AG08396 (cell line): ENCODE results near the gene OR51B4.
"Not testable (repeated sequence)": the region's sequence is repeated elsewhere in the genome, so short reads cannot be mapped to it uniquely, and the experiment has no call there.

ENCODE experiments used
- DNase-seq: peaks from one replicate; pipeline ENCODE4 v3.0.0; 2012; ENCODE audit warnings: low spot score, mixed read lengths

OR51B4 gene

GRCh38 chr11:5274395-5274794 lies 27.4 kb downstream of the OR51B4 start:
- no peak for DNase-seq

- no peak for DNase-seq
Observed at GRCh38 chr11:5272395-5273017, 29.2 kb downstream of the OR51B4 start.

- no peak for DNase-seq
Observed at GRCh38 chr11:5269715-5270147, 32.0 kb downstream of the OR51B4 start, which contains the start of gene HBE1. Gene HBE1 (minus strand): TSS chr11:5269945. CDS start chr11:5269890, 55 bp downstream.

- DNase-seq: no peak
Observed at GRCh38 chr11:5267033-5267563, 34.6 kb downstream of the OR51B4 start.

GRCh38 chr11:5266609-5267008 lies 35.1 kb downstream of the OR51B4 start:
- DNase-seq: no peak

GRCh38 chr11:5265832-5266231 lies 35.9 kb downstream of the OR51B4 start:
- no peak for DNase-seq

- DNase-seq: no peak
Observed at GRCh38 chr11:5258543-5259262, 43.0 kb downstream of the OR51B4 start.

- DNase-seq: no peak
Observed at GRCh38 chr11:5257296-5257695, 44.5 kb downstream of the OR51B4 start.

GRCh38 chr11:5254646-5255413 lies 46.9 kb downstream of the OR51B4 start, which contains the start of gene HBG2:
Gene HBG2 (minus strand): TSS chr11:5254781. CDS start chr11:5254728, 53 bp downstream.
- not testable (repeated sequence) for DNase-seq

GRCh38 chr11:5254023-5254422 lies 47.7 kb downstream of the OR51B4 start:
- not testable (repeated sequence) for DNase-seq

GRCh38 chr11:5253440-5253839 lies 48.3 kb downstream of the OR51B4 start:
- DNase-seq: not testable (repeated sequence)

- no peak for DNase-seq
Observed at GRCh38 chr11:5252919-5253265, 48.9 kb downstream of the OR51B4 start.

- DNase-seq: no peak
Observed at GRCh38 chr11:5252192-5252918, 49.4 kb downstream of the OR51B4 start.

- no peak for DNase-seq
Observed at GRCh38 chr11:5251746-5252145, 50.0 kb downstream of the OR51B4 start.
